SH-SY5Y (cell line): Measurements from ENCODE around the gene SLC46A1.
A peak's percentile ranks its signal among the peaks of the same experiment; 100 is the strongest.

Experiments
- GATA2 ChIP-seq: IDR thresholded peaks from 2 replicates; pipeline ENCODE4 v1.6.1; 2011; ENCODE audit warnings: mild to moderate bottlenecking, low read depth, low read length
- GATA3 ChIP-seq: IDR thresholded peaks from 2 replicates; pipeline ENCODE4 v1.6.1; 2011; ENCODE audit warnings: low read depth, mild to moderate bottlenecking, low read length, moderate library complexity

The SLC46A1 gene

DNA sequence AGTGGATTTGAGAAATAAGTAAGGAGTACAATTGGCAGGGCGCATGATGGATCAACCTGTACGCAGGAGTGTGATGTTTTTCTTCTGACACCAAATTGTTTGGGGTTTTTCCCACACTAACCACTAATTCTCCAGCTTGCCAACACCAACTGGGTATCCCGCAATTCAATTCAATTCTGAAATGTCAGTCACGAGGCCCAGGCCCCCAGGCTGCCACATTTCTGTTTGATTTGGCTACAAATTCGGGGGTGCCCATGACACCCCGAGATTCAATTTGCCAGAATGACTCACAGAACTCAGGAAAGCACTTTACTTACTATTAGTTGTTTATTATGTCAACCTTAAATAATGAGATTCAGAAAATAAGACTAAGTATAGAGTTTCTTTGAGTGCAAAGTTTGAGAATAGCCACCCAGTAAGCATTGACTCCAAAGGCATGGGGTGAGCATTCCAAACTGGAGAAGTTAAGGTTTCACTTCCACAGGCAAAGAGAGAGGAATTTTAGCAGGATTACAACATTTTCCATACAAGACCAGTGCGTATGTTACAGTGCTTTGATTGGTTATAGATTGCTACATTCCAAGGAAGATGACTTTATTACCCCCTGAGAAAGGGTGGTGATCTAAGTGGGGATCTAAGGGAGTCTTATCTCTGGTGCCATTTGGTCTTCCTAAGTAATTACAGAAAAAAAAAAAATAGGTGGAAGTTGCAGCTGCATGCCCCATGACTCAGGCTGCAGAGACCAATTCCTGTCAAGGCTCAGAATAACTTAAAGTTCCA, 11.5 kb downstream of the SLC46A1 start:
- no peak for TF ChIP-seq GATA3

- TF ChIP-seq GATA3 = no peak
- no peak for TF ChIP-seq GATA2
Measured at GRCh38 chr17:28392491-28392890, 13.5 kb downstream of the SLC46A1 start.

DNA sequence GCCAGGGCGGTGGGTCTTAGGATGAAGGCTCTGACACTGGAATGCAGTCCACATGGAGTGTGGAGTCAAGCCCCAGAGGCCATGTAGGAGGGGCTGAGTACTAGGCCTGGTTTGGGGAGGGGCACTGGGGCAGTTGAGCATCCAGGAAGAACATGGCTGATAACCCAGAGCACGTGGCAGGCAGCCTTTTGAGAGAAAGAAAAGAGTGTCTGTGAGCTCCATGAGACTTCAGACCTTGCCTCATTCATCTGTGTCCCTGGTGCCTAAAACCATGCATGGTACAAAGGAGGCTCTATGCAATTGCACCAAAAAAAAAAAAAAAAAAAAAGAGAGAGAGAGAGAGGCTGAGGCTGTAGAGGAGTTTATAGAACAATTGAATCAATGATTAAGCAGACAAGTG, 14.6 kb downstream of the SLC46A1 start:
- TF ChIP-seq GATA2 (no peak), GATA3 (no peak)

GRCh38 chr17:28390984-28391383, 15.0 kb downstream of the SLC46A1 start:
- TF ChIP-seq GATA2 (no peak), GATA3 (no peak)

DNA sequence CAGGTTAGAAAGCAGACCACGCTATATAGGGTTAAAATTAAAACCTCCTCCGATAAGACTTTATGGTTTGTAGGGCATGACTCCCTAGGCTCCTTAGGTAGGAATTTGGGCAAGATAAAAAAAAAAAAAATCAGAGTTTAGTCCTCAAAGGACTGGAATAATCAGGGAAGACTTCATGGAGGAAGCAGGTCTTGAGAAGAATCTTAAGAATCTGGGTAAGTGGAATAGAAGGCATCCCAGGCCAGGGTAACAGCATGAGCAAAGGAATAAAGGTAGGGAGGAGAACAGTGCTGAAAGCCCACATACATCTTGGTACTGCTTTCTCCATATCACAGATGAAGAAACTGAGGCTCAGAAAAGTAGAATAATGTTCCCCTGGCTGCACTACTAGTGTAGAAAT, 15.4 kb downstream of the SLC46A1 start:
- TF ChIP-seq GATA3 (no peak), GATA2 (no peak)

GRCh38 chr17:28390141-28390540, 15.9 kb downstream of the SLC46A1 start:
- TF ChIP-seq GATA3 (no peak), GATA2 (no peak)

DNA sequence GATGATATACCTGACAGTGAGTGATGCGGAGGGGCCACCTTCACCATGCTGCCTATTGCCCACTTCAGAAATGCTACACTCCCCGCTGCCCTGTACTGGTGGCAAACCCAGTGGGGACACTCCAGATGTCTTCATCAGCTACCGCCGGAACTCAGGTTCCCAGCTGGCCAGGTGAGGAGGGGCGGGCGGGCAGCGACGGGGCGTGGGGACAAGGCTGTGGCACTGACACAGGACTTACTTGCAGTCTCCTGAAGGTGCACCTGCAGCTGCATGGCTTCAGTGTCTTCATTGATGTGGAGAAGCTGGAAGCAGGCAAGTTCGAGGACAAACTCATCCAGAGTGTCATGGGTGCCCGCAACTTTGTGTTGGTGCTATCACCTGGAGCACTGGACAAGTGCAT, 17.9 kb downstream of the SLC46A1 start:
- no peak for TF ChIP-seq GATA2
- no peak for TF ChIP-seq GATA3

- TF ChIP-seq GATA2 = no peak
- TF ChIP-seq GATA3 = no peak
Measured at GRCh38 chr17:28386391-28386790, 19.6 kb downstream of the SLC46A1 start.

DNA sequence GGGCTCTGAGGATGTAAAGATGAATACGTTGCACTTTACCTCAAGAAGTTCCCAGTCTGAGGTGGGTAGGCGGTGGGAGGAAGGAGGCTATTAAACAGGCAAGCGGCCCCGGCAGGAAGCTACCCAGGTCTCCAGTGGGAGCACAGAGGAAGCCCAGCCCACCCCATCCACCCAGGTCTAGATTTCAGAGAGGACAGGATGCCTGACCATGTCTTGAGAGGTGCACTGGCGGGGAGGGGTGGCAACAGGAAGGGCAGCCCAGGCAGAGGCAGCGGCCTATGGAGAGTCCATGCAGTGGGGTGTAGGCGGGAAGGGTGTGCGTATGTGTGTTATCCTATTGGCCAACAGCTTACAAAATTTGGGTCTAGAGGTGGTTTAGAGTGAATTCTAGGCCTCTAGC, 20.6 kb downstream of the SLC46A1 start:
- TF ChIP-seq GATA2 (no peak), GATA3 (no peak)

DNA sequence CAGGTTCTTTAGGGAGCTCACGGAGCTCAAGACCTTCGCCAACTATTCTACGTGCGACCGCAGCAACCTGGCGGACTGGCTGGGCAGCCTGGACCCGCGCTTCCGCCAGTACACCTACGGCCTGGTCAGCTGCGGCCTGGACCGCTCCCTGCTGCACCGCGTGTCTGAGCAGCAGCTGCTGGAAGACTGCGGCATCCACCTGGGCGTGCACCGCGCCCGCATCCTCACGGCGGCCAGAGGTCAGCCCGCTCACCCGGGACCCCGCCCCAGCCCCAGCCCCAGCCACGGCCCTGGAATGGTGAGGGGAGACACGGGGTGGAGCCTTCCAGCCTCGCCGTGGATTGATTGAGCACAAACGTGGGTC, 21.0 kb downstream of the SLC46A1 start:
- TF ChIP-seq GATA2 (no peak), GATA3 (no peak)

DNA sequence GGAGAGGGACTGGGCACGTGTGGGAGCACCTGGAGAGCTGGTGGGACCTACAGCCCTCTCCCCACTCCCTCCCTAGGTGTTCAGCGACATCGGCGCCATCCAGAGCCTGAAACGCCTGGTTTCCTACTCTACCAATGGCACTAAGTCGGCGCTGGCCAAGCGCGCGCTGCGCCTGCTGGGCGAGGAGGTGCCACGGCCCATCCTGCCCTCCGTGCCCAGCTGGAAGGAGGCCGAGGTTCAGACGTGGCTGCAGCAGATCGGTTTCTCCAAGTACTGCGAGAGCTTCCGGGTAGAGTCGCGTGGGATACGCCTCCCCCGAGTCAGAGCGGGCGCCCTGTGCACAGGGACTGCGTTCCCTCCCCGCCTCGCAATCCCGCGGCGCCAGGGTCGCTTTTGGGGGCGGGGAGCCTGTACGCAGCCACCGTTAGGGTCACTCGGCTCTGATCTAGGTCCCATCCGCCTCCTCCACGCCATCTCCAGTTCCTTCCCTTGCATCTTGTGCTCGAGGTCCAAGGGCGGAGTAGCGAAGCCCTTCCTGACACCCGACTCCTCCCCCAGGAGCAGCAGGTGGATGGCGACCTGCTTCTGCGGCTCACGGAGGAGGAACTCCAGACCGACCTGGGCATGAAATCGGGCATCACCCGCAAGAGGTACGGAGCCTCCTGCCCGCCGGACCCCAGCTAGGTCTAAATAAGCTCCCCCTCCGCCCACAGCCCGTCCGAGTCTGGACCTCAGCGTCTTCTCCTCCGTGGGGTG, 21.6 kb downstream of the SLC46A1 start:
- TF ChIP-seq GATA3 (no peak), GATA2 (no peak)

GRCh38 chr17:28381141-28381825, 24.7 kb downstream of the SLC46A1 start:
- TF ChIP-seq GATA2 = no peak
- TF ChIP-seq GATA3 = no peak

DNA sequence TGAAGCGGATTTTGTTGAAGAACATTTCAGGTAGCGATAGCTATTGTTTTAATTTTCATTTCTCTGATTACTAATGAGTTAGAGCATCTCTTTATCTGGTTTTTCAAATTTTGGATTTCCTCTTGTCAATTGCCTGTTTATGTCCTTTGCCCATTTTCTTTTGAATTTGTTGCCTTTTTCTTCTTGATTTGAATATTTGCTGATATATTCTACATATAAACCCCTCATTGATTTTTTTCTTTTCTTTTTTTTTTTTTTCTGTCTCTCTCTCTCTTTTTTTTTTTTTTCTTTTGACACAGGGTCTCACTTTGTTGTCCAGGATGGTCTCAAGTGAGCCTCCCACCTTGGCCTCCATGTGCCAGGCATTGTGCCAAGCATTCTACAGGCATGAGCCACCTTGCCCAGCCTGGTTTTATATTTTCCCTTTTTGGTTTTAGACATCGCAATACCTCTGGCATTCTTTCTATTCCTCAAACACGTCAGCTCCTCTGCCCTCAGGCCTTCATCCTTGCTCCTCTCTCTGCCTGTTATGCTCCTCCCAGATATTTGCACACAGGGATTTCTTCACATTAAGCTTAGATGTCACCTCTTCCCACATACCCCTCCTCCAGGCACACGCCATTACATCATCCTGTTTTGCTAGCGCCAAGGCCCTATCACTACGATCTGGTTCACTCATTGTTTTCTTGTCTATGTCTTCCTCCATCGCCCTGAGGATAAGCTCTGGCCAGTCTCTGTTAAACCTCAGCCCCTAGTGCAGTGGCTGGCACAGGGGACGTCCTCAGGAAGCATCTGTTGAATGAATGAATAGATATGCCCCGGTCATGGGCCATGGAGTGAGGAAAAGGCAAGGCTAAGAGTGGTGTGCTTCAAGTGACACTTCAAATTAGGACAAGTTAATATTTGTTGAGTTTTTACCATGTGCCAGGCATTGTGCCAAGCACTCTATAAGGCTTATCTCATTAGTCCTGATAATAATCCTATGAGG, 25.9 kb downstream of the SLC46A1 start:
- TF ChIP-seq GATA3 = peak; percentile 56; the same call in 1 of the 2 replicates
- peak; percentile 73 for TF ChIP-seq GATA2

GRCh38 chr17:28372945-28373274, 33.1 kb downstream of the SLC46A1 start:
- TF ChIP-seq GATA2 (no peak), GATA3 (no peak)

DNA sequence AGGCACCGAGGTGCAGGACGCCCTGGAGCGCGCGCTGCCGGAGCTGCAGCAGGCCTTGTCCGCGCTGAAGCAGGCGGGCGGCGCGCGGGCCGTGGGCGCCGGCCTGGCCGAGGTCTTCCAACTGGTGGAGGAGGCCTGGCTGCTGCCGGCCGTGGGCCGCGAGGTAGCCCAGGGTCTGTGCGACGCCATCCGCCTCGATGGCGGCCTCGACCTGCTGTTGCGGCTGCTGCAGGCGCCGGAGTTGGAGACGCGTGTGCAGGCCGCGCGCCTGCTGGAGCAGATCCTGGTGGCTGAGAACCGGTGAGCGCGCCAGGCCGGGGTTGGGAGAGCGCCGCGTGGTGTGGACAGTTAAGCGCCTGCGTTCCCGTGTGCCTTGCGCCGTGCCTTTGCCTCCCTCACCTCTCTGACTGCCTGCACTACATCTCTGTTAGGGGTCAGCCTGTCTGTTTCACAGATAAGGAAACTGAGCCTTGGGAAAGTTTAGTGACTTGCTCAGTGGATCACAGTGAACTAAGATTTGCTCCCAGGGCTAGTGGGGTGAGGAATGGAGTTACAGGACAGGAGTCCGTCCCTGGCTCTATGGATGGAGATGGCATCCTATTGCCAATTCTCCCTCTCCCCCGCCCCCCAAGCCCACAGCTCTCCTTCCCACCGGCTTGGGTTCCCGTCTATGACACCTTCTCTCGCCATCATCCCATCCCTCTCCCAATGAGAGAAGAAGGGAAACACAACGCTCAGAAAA, 33.6 kb downstream of the SLC46A1 start:
- TF ChIP-seq GATA2 = no peak
- TF ChIP-seq GATA3 = no peak
